Loucy (cell line): Measurements from ENCODE around the gene KCNT1.

Experiments
- CTCF ChIP-seq: fragments of 200-600 bp; sonication (generic); conservative IDR thresholded peaks from 2 replicates; pipeline ENCODE4 v1.5.1; 2014; ENCODE audit warnings: mild to moderate bottlenecking, antibody characterized with exemption, low read length
- EZH2phosphoT487 ChIP-seq: fragments of 200-600 bp; IDR thresholded peaks from 2 replicates; pipeline ENCODE4 v1.6.1; 2018; ENCODE audit warnings: antibody characterized with exemption, mild to moderate bottlenecking, moderate library complexity, borderline replicate concordance

- no peak for TF ChIP-seq CTCF
- TF ChIP-seq EZH2phosphoT487, result no peak
Observed at GRCh38 chr9:135793221-135794056, 91.5 kb downstream of the KCNT1 start.
